ENCODE data around the gene DLG2.

DLG2 gene

DNA sequence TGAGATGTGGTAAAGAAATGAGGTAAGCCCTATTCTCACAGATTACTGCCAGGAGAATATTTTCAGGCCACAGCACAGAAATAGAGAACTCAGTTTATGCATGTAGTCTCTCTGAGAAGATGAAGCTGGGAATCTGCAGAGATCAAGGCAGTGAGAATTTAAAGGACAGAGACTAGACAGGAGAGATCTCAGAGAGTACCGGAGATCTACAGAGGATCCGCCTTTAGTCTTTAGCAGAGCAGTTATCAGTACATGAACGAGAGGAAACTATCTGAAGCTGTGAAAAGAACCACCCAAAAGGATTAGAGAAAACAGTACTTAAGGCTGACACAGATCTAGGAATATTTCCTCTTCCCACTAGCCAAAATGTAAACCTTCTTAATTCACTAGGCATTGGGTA lies 101.5 kb downstream of the DLG2 start:
- no peak for TF ChIP-seq FOXM1 (IDR thresholded peaks at IDR 0.05; ENCODE audit: borderline replicate concordance, low read depth)
- TF ChIP-seq ZBTB7A (IDR thresholded peaks at IDR 0.05; ENCODE audit: low read depth) = no peak
- TF ChIP-seq, protein P1, sequence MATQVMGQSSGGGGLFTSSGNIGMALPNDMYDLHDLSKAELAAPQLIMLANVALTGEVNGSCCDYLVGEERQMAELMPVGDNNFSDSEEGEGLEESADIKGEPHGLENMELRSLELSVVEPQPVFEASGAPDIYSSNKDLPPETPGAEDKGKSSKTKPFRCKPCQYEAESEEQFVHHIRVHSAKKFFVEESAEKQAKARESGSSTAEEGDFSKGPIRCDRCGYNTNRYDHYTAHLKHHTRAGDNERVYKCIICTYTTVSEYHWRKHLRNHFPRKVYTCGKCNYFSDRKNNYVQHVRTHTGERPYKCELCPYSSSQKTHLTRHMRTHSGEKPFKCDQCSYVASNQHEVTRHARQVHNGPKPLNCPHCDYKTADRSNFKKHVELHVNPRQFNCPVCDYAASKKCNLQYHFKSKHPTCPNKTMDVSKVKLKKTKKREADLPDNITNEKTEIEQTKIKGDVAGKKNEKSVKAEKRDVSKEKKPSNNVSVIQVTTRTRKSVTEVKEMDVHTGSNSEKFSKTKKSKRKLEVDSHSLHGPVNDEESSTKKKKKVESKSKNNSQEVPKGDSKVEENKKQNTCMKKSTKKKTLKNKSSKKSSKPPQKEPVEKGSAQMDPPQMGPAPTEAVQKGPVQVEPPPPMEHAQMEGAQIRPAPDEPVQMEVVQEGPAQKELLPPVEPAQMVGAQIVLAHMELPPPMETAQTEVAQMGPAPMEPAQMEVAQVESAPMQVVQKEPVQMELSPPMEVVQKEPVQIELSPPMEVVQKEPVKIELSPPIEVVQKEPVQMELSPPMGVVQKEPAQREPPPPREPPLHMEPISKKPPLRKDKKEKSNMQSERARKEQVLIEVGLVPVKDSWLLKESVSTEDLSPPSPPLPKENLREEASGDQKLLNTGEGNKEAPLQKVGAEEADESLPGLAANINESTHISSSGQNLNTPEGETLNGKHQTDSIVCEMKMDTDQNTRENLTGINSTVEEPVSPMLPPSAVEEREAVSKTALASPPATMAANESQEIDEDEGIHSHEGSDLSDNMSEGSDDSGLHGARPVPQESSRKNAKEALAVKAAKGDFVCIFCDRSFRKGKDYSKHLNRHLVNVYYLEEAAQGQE (IDR thresholded peaks at IDR 0.05; ENCODE audit: low read depth) = no peak
- TF ChIP-seq NFIC (IDR thresholded peaks at IDR 0.05) = no peak
- TF ChIP-seq YY1 (IDR thresholded peaks at IDR 0.05; ENCODE audit: low read depth) = no peak
- TF ChIP-seq CEBPB (IDR thresholded peaks at IDR 0.05) = no peak
- no peak for TF ChIP-seq TEAD4 (IDR thresholded peaks at IDR 0.05)
- TF ChIP-seq CREB1 (IDR thresholded peaks at IDR 0.05; ENCODE audit: low read depth) = no peak

DNA sequence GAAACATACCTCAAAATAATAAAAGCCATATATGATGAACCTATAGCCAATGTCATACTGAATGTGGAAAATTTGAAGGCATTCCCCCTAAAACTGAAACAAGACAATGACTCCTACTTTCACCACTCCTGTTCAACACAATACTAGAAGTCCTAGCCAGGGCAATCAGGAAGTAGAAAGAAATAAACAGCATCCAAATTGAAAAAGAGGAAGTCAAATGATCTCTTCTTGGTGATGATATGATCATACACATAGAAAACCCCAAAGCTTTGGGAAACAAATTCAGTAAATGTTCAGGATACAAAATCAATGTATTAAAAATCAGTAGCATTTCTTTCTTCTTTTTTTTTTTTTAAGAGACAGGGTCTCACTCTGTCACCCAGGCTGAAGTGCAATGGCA lies 109.9 kb downstream of the DLG2 start:
- TF ChIP-seq, protein P2, sequence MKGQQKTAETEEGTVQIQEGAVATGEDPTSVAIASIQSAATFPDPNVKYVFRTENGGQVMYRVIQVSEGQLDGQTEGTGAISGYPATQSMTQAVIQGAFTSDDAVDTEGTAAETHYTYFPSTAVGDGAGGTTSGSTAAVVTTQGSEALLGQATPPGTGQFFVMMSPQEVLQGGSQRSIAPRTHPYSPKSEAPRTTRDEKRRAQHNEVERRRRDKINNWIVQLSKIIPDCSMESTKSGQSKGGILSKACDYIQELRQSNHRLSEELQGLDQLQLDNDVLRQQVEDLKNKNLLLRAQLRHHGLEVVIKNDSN (IDR thresholded peaks at IDR 0.05) = no peak
- TF ChIP-seq, protein P1 (IDR thresholded peaks at IDR 0.05; ENCODE audit: low read depth) = no peak
- no peak for TF ChIP-seq RAD21 (IDR thresholded peaks at IDR 0.05; ENCODE audit: low read depth)
- TF ChIP-seq, protein P3, sequence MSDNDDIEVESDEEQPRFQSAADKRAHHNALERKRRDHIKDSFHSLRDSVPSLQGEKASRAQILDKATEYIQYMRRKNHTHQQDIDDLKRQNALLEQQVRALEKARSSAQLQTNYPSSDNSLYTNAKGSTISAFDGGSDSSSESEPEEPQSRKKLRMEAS (IDR thresholded peaks at IDR 0.05) = no peak
- TF ChIP-seq ZBTB7A (IDR thresholded peaks at IDR 0.05; ENCODE audit: low read depth) = no peak
- TF ChIP-seq TAF1 (IDR thresholded peaks at IDR 0.05; ENCODE audit: low read depth) = no peak
- no peak for TF ChIP-seq NFIC (IDR thresholded peaks at IDR 0.05)

DNA sequence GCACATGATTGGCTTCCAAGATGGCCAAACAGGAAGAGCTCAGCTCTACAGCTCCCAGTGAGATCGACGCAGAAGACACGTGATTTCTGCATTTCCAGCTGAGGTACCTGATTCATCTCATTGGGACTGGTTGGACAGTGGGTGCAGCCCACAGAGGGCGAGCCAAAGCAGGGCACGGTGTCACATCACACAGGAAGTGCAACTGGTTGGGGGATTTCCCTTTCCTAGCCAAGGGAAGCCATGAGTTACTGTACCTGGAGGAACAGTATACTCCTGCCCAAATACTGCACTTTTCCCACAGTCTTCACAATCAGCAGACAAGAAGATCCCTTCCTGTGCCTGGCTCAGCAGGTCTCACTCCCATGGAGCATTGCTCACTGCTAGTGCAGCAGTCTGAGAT lies 131.2 kb downstream of the DLG2 start:
- TF ChIP-seq YY1 (IDR thresholded peaks at IDR 0.05; ENCODE audit: low read depth) (no peak), NFIC (IDR thresholded peaks at IDR 0.05) (no peak), TEAD4 (IDR thresholded peaks at IDR 0.05) (no peak), EGR1 (IDR thresholded peaks at IDR 0.05) (no peak), FOXM1 (IDR thresholded peaks at IDR 0.05; ENCODE audit: borderline replicate concordance, low read depth) (no peak), TCF12 (IDR thresholded peaks at IDR 0.05; ENCODE audit: low read depth) (no peak), CREB1 (IDR thresholded peaks at IDR 0.05; ENCODE audit: low read depth) (no peak), CEBPB (IDR thresholded peaks at IDR 0.05) (no peak), EP300 (IDR thresholded peaks at IDR 0.05; ENCODE audit: borderline replicate concordance) (no peak), TAF1 (IDR thresholded peaks at IDR 0.05; ENCODE audit: low read depth) (no peak), ZBTB7A (IDR thresholded peaks at IDR 0.05; ENCODE audit: low read depth) (no peak), RAD21 (IDR thresholded peaks at IDR 0.05; ENCODE audit: low read depth) (no peak)
- TF ChIP-seq, protein P2 (IDR thresholded peaks at IDR 0.05) = no peak
- TF ChIP-seq, protein P1 (IDR thresholded peaks at IDR 0.05; ENCODE audit: low read depth) = no peak
- TF ChIP-seq, protein P3 (IDR thresholded peaks at IDR 0.05) = no peak

DNA sequence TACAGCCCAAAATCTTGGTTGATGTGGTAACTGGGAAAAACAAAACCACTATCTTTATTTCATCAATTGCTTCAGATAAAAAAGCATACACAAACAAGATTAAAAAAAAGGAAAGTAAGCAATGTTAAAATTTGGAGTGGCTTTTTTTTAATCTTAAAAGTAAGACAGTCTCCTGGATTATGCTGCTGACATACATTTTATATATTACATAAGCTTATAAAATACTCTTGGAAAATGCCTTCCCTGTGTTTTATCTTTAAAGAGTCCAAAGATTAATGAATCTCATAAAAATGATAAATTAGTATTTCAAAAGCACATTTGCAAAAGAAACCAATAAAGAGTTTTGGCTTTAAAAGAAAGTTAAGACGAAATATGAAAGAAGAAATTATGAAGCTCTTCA lies 132.7 kb downstream of the DLG2 start:
- TF ChIP-seq NFIC (IDR thresholded peaks at IDR 0.05) = no peak
- TF ChIP-seq TAF1 (IDR thresholded peaks at IDR 0.05; ENCODE audit: low read depth) = no peak
- TF ChIP-seq FOXM1 (IDR thresholded peaks at IDR 0.05; ENCODE audit: borderline replicate concordance, low read depth) = no peak
- no peak for TF ChIP-seq RAD21 (IDR thresholded peaks at IDR 0.05; ENCODE audit: low read depth)
- TF ChIP-seq, protein P3 (IDR thresholded peaks at IDR 0.05) = no peak
- no peak for TF ChIP-seq EGR1 (IDR thresholded peaks at IDR 0.05)
- TF ChIP-seq, protein P1 (IDR thresholded peaks at IDR 0.05; ENCODE audit: low read depth) = no peak
- no peak for TF ChIP-seq CEBPB (IDR thresholded peaks at IDR 0.05)
- no peak for TF ChIP-seq ZBTB7A (IDR thresholded peaks at IDR 0.05; ENCODE audit: low read depth)
- TF ChIP-seq TCF12 (IDR thresholded peaks at IDR 0.05; ENCODE audit: low read depth) = no peak
- no peak for TF ChIP-seq TEAD4 (IDR thresholded peaks at IDR 0.05)
- TF ChIP-seq, protein P2 (IDR thresholded peaks at IDR 0.05) = no peak
- no peak for TF ChIP-seq YY1 (IDR thresholded peaks at IDR 0.05; ENCODE audit: low read depth)
- no peak for TF ChIP-seq CREB1 (IDR thresholded peaks at IDR 0.05; ENCODE audit: low read depth)
- no peak for TF ChIP-seq EP300 (IDR thresholded peaks at IDR 0.05; ENCODE audit: borderline replicate concordance)
